ENCODE data around the gene MAD2L1BP. TPM values are rescaled to one million over a fixed set of nuclear protein-coding genes. Genes with fewer than 3 reads are reported as not detected.

Gene MAD2L1BP
- total and polyA plus RNA-seq, 11 donors = 19.8 to 38.6 (median 26.6) TPM

DNA sequence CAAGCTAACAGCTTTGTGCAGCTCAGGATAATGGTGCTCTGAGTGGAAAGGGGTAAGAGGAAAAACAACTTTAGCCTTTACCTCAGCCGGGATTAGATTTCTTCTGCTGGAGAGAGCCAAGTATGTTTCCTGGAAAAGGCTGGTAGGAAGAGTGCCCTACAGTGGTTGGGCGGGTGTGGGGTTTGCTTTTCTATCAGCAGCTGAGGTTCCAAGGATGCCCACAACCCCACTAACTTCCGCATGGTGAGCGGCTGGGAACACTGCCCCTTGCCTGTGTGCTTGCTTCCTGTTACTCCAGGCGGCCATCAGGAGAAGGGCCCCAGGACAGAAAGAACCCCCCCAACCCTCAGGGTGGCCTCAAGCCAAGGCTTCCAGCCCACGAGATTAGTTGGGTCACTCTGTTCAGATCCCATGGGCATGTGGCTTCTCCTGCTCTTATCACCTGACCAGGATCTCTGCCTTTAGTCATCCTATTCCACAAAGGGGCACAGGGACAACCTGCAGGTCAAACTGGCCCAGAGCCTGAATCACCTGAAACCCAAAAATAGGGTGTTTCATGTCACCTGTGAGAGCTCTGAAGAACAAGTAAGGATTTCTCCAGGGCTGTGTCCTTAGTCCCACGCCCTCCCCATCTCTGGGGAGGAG lies 41.4 kb downstream of the MAD2L1BP start:
- Histone ChIP-seq H3K9me3 (no peaks in the 10 kb centered on the region), H3K27ac (peak overlapping the region in 5 of 12 donors; percentile 17 to 54 (median 33)), H3K27me3 (no peaks in the 10 kb centered on the region), H3K4me1 (peaks cover 0 to 39% (median 14%) of the 10 kb centered on the region in 12 donors), H3K36me3 (peaks cover 3 to 100% (median 89%) of the 10 kb centered on the region in 9 donors), H3K4me3 (no peak overlapping the region)
- ATAC-seq (peak in 1 of 4 donors; percentile 23), DNase-seq (no peak)
- 78 to 86% (median 83%) methylated on average over 7 of the region's 7 CpGs for WGBS, 4 donors
- no peak for TF ChIP-seq POLR2A (IDR thresholded peaks at IDR 0.05)
- TF ChIP-seq, protein P1, sequence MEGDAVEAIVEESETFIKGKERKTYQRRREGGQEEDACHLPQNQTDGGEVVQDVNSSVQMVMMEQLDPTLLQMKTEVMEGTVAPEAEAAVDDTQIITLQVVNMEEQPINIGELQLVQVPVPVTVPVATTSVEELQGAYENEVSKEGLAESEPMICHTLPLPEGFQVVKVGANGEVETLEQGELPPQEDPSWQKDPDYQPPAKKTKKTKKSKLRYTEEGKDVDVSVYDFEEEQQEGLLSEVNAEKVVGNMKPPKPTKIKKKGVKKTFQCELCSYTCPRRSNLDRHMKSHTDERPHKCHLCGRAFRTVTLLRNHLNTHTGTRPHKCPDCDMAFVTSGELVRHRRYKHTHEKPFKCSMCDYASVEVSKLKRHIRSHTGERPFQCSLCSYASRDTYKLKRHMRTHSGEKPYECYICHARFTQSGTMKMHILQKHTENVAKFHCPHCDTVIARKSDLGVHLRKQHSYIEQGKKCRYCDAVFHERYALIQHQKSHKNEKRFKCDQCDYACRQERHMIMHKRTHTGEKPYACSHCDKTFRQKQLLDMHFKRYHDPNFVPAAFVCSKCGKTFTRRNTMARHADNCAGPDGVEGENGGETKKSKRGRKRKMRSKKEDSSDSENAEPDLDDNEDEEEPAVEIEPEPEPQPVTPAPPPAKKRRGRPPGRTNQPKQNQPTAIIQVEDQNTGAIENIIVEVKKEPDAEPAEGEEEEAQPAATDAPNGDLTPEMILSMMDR (IDR thresholded peaks at IDR 0.05) = no peak
- intact Hi-C loops (cut with DNase I) = loop anchor here in 1 of 10 donors (5.0 kb wide), 1 partner anchor 85 kb away; no protein-coding TSS in a partner anchor

DNA sequence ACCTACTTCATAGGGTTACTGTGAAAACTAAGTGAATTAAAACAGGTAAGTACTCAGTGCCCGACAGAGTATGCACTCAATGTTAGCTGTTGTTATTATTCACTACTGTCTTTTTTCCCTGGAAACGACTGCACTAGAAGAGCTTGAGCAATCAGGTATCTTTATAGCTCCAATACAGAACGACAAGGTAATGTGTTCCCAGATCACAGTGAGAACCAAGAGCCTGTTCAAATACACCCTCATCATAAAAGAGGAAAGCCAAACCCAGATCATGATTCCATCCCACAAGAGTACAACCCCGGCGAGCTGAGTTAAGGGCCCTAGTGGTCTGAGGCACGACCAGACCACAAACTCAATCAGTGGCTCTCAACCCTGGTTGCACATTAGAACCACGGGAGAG lies 42.1 kb downstream of the MAD2L1BP start:
- DNase-seq (no peak), ATAC-seq (no peak)
- Histone ChIP-seq H3K27ac (peak overlapping the region in 1 of 12 donors; percentile 18), H3K4me1 (peaks cover 0 to 45% (median 16%) of the 10 kb centered on the region in 12 donors), H3K36me3 (peaks cover 3 to 100% (median 82%) of the 10 kb centered on the region in 9 donors), H3K27me3 (no peaks in the 10 kb centered on the region), H3K4me3 (no peak overlapping the region), H3K9me3 (no peaks in the 10 kb centered on the region)
- intact Hi-C loops (cut with DNase I) = loop anchor here in 1 of 10 donors (5.0 kb wide), 1 partner anchor 85 kb away; no protein-coding TSS in a partner anchor
- WGBS, 4 donors = 82 to 91% (median 89%) methylated on average over 7 of the region's 7 CpGs
- TF ChIP-seq, protein P1 (IDR thresholded peaks at IDR 0.05) = no peak
- no peak for TF ChIP-seq POLR2A (IDR thresholded peaks at IDR 0.05)

DNA sequence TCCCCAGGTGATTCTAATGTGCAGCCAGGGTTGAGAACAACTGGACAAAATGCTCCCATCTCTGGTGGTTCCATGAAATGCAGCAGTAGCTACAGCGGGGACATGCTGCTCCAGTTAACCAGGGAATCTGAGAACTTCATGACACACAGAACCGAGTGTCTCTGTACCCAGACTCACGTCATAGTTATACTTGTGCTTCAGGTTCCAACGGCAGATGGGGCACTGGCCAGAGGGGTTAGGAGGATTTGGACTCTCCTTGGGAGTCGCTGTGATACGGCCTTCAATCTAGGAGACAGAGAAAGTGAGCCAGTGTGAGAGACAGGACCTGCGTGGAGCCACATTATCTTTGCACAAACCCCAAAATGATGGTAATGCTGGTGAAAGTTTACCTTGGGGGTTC lies 42.7 kb downstream of the MAD2L1BP start:
- intact Hi-C loops (cut with DNase I) = loop anchor here in 1 of 10 donors (5.0 kb wide), 1 partner anchor 84 kb away; no protein-coding TSS in a partner anchor
- no peak for TF ChIP-seq POLR2A (IDR thresholded peaks at IDR 0.05)
- TF ChIP-seq, protein P1 (IDR thresholded peaks at IDR 0.05) = no peak
- Histone ChIP-seq H3K27me3 (no peaks in the 10 kb centered on the region), H3K9me3 (no peaks in the 10 kb centered on the region), H3K36me3 (peaks cover 3 to 97% (median 76%) of the 10 kb centered on the region in 9 donors), H3K27ac (no peak overlapping the region), H3K4me3 (no peak overlapping the region), H3K4me1 (peaks cover 0 to 50% (median 18%) of the 10 kb centered on the region in 12 donors)
- WGBS, 4 donors = 86 to 96% (median 90%) methylated on average over 7 of the region's 7 CpGs
- ATAC-seq (no peak), DNase-seq (no peak)

DNA sequence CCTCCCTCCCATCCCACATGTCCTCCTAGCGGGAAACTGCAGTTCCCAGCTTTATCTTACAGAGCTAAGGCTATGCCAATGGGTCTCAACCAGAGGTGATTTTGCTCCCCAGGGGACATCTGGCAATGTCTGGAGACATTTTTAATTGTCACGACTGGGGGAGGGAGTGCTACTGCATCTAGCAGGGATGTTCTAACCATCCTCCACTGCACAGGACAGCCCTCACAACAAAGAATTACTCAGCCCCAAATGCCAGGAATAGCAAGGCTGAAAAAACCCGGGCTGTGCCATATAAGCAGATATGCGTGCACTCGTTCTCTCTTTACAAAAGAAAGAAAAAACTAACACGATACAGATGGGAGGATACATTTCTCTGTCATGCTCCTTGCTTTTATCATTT lies 43.4 kb downstream of the MAD2L1BP start:
- H3K9me3 ChIP-seq = no peaks in the 10 kb centered on the region
- no peak for TF ChIP-seq POLR2A (IDR thresholded peaks at IDR 0.05)
- TF ChIP-seq, protein P1 (IDR thresholded peaks at IDR 0.05) = no peak
- no peak for ATAC-seq
- WGBS, 4 donors = 85 to 91% (median 87%) methylated on average over 6 of the region's 6 CpGs
- H3K36me3 ChIP-seq = peaks cover 3 to 90% (median 69%) of the 10 kb centered on the region in 9 donors
- intact Hi-C loops (cut with DNase I) = loop anchor here in 1 of 10 donors (5.0 kb wide), 1 partner anchor 83 kb away; no protein-coding TSS in a partner anchor
- no peak for DNase-seq
- H3K27ac ChIP-seq = no peak overlapping the region
- no peak overlapping the region for H3K4me3 ChIP-seq
- H3K4me1 ChIP-seq = peaks cover 0 to 57% (median 20%) of the 10 kb centered on the region in 12 donors
- no peaks in the 10 kb centered on the region for H3K27me3 ChIP-seq
